Posterior vena cava (tissue), 2 donors: ENCODE measurements around the gene ERGIC2. TPM values are rescaled to one million over a fixed set of nuclear protein-coding genes. Genes with fewer than 3 reads are reported as not detected.
"Not testable (repeated sequence)": the region's sequence is repeated elsewhere in the genome, so short reads cannot be mapped to it uniquely, and the experiment has no call there.

Experiments used
- DNase-seq: peaks from one replicate; pipeline ENCODE4 v3.0.0-alpha.2; 2020; ENCODE audit warnings: low spot score
- intact Hi-C, 2 donors: fragments of 100-400 bp; cut with DNase I; formaldehyde crosslinking; loops; one replicate each; pipeline versions ENCODE4 v1.14.1 to v1.14.2; 2022 to 2023
- long read RNA-seq, 2 donors: library from polyadenylated mRNA; unstranded; transcript quantifications; one replicate each; pipeline ENCODE4 v2.0.0, GENCODE V29; 2020 to 2021
- total RNA-seq, 2 donors: library from RNA; stranded (reverse); fragmentation: NEBNext Ultra II Directional; extraction: Animal tissue kit (Norgen Biotek cat#: 25700); gene quantifications; one replicate each; pipeline ENCODE4 v1.2.1, GENCODE V29; 2021
- donor health status: DM: yes; HTN: yes; CAD: no.
- donor health status: DM: yes; HTN: yes; CAD: no.

Gene ERGIC2, protein sequence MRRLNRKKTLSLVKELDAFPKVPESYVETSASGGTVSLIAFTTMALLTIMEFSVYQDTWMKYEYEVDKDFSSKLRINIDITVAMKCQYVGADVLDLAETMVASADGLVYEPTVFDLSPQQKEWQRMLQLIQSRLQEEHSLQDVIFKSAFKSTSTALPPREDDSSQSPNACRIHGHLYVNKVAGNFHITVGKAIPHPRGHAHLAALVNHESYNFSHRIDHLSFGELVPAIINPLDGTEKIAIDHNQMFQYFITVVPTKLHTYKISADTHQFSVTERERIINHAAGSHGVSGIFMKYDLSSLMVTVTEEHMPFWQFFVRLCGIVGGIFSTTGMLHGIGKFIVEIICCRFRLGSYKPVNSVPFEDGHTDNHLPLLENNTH
- total RNA-seq: 10 to 100 TPM; 79.5 to 93.4 TPM
- long read RNA-seq, donor 1, full-length matches to known transcripts: 21 of 27 reads
- long read RNA-seq, donor 1, partial matches to known transcripts: 1 of 27 reads
- long read RNA-seq, donor 1, other reads (novel, unspliced or antisense): 5 of 27 reads
- long read RNA-seq, donor 2, full-length matches to known transcripts: 173 of 193 reads
- long read RNA-seq, donor 2, partial matches to known transcripts: 6 of 193 reads
- long read RNA-seq, donor 2, other reads (novel, unspliced or antisense): 14 of 193 reads

- intact Hi-C loops: no loop called here
- DNase-seq: peak; percentile 96
Measured at GRCh38 chr12:29380536-29381523, at the start of gene ERGIC2. Gene ERGIC2 (minus strand): TSS chr12:29381172. CDS start chr12:29371633, 9,539 bp downstream.

DNA sequence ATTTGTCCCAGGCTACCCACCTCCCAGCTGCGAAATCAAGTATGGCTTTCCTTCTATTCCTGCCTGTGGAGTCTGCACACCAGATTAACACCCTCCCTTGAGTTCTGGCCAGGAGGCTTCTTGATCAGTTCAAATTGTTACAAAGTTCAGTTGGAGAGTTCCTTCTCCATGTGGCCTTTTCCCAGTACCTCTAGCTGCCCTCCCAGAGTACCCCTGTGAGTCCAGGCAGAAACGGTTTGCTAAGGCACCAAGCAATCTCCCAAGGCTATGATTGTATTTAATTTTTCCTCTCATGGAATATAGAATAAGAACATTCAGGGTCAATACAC, 49.7 kb upstream of the ERGIC2 start:
- no peak for DNase-seq
- intact Hi-C loops: no loop called here

GRCh38 chr12:29429999-29430715, 49.2 kb upstream of the ERGIC2 start:
- DNase-seq: no peak

DNA sequence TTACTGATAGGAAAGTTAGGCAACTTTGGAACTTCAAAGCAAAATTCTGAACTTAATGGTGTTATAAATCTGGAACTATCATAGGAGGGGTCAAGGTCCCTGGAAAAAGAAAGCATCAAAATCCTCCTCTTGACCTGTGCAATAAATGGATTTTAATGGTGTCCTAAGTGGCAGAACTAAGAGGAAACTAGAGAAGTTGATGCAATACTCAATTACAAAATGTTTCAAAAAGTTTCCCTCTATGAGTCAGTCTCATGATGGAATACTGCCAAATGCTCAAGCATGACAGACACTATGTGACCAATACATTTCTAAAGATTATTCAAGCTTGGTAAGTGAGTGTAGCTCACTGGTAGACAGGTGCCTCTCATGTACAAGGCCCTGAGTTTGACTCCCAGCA, 47.7 kb upstream of the ERGIC2 start:
- intact Hi-C loops: no loop called here

More at GRCh38 chr12:29429999-29430715, 49.2 kb upstream of the ERGIC2 start:
- intact Hi-C loops: no loop called here

GRCh38 chr12:29427964-29428363, 47.0 kb upstream of the ERGIC2 start:
- intact Hi-C loops: no loop called here
- no peak for DNase-seq

More for the DNA sequence above, 47.7 kb upstream of the ERGIC2 start:
- no peak for DNase-seq

DNA sequence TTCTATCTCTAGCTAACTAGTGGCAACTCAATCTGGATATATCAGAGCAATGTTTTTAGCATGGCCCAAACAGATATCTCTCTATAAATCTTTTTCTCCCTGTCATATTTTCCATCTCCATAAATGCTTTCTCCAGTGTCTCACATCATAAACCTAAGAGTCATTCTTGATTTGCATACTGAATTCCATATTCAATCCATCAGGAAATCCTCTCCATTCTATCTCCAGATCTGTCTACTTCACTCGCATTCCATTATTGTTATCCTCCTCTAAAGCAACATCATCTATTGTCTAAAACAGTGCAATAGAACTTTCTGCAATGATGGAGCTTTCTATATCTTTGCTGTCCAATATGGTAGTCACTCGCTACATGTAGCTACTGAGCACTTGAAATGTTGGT, 45.5 kb upstream of the ERGIC2 start:
- intact Hi-C loops: no loop called here
- DNase-seq: no peak

DNA sequence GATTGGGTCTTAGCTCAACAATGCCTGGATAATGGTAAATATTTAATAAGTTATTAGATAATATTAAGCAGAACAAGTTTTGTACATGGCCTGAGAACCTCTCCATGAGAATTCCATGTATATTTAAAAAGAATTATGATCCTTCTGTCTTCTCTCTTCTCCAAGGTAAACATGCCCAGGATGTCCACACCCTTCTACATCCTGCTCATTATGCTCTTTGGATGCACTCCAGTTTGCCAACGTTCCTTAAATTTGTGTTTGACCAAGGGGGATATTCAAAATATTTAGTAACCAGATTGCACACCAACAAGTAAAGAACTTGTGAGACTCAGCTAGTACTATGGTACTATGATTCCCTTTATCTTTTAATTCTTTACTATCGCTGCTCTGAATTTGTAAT, 44.8 kb upstream of the ERGIC2 start:
- no peak for DNase-seq
- intact Hi-C loops: no loop called here

- DNase-seq: no peak
- intact Hi-C loops: no loop called here
Measured at GRCh38 chr12:29416748-29417147, 35.8 kb upstream of the ERGIC2 start.

GRCh38 chr12:29415111-29415510, 34.1 kb upstream of the ERGIC2 start:
- DNase-seq: no peak
- intact Hi-C loops: no loop called here

GRCh38 chr12:29414368-29414767, 33.4 kb upstream of the ERGIC2 start:
- intact Hi-C loops: no loop called here
- no peak for DNase-seq

GRCh38 chr12:29405561-29405960, 24.6 kb upstream of the ERGIC2 start:
- DNase-seq: no peak

DNA sequence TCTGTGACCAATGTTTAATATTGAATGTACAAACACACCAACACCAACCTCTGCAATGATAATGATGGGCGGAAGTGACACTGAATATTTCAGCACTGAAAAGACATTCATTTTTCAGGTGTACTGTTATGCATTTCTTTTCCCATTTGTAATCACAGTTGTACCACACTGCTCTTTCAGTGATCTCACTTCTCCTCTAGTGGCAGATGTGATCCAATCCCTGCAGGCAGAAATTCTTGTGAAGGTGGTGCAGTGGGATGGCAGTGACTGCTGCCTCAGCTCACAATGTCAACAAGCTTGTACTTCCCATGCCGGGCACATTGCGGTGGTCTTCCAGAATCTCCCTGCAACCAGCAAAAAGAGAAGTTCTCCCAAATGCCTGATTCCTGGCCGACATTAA, 23.0 kb upstream of the ERGIC2 start:
- intact Hi-C loops: no loop called here
- DNase-seq: no peak

More at GRCh38 chr12:29405561-29405960, 24.6 kb upstream of the ERGIC2 start:
- intact Hi-C loops: no loop called here

DNA sequence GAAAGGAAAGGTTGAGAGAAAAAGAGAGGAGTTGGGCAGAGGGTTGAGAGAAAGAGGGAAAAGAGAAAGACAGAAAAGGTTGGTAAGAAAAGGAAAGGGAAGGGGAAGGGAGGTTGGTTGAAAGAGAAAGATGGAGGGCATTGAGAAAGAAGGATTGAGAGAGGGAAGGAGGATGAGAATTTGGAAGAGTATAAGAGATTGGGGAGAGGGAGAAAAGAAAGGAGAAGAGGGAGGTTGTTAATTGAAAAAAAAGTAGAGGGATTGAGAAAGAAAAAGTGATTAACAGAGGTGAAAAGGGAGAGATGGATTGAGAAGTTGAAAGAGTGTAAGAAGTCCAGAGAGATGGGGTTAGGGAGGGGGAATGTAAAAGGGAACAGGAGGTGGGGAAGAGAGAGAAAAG, 21.5 kb upstream of the ERGIC2 start:
- intact Hi-C loops: no loop called here
- DNase-seq: no peak

DNA sequence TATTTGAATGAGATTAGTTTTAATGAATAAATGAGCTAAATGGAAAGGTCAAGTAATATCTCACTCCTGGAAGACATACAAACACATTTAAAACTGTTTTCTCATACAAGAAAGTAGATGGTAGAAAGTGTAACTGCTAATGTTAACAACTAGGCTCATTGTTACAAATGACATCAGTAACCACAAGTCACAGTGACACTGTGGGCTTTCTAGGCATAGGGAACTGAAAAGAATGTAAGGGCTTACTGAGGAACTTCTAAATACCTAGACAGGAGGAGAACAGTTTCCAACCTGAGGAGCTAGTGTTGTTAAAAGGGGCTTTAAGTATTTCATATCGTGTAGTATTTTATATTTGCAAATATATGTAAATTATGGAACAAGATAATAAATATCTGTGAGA, 17.5 kb upstream of the ERGIC2 start:
- intact Hi-C loops: no loop called here
- no peak for DNase-seq

GRCh38 chr12:29396774-29397173, 15.8 kb upstream of the ERGIC2 start:
- no peak for DNase-seq
- intact Hi-C loops: no loop called here

- intact Hi-C loops: no loop called here
- DNase-seq: no peak
Measured at GRCh38 chr12:29395356-29395755, 14.4 kb upstream of the ERGIC2 start.

DNA sequence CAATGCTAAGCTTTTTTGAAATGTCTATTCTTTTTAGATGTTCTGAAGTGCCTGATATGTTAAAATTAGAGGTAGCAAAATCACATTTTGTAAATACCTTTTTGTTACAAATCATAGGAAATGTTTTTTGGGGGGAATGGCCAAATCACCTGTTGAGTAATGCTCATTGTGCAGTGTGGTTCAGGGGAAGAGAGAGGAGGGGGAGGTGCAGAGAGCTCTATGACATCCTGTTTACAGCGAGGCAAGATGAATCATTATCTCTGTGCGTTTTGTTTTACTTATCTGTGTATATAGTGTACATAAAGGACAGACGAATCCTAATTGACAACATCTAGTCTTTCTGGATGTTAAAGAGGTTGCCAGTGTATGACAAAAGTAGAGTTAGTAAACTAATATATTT, 9.4 kb upstream of the ERGIC2 start:
- DNase-seq, intact Hi-C loops: not testable (repeated sequence)

GRCh38 chr12:29389295-29389919, 8.4 kb upstream of the ERGIC2 start:
- peak; percentile 72 for DNase-seq
- intact Hi-C loops: no loop called here
